ENCODE results near the gene CNPY4.

Gene CNPY4

GRCh38 chr7:100169147-100169850 lies 49.9 kb downstream of the CNPY4 start:
- H3K27me3 ChIP-seq (replicated peaks), result peaks cover 4% of the 10 kb centered on the region
- H3K4me3 ChIP-seq (ENCODE audit: low read depth, low read length), result no peak overlapping the region
- no peak for DNase-seq
- TF ChIP-seq CTCF (IDR thresholded peaks at IDR 0.05; ENCODE audit: low read depth, low read length, missing control alignments), result no peak
- in situ Hi-C loops (cut with HindIII; ENCODE audit: low pct_ligation_motif_present, low sequenced_read_pairs), result no loop called here
- H3K27ac ChIP-seq, result no peak overlapping the region
- no peaks in the 10 kb centered on the region for H3K36me3 ChIP-seq (replicated peaks)

DNA sequence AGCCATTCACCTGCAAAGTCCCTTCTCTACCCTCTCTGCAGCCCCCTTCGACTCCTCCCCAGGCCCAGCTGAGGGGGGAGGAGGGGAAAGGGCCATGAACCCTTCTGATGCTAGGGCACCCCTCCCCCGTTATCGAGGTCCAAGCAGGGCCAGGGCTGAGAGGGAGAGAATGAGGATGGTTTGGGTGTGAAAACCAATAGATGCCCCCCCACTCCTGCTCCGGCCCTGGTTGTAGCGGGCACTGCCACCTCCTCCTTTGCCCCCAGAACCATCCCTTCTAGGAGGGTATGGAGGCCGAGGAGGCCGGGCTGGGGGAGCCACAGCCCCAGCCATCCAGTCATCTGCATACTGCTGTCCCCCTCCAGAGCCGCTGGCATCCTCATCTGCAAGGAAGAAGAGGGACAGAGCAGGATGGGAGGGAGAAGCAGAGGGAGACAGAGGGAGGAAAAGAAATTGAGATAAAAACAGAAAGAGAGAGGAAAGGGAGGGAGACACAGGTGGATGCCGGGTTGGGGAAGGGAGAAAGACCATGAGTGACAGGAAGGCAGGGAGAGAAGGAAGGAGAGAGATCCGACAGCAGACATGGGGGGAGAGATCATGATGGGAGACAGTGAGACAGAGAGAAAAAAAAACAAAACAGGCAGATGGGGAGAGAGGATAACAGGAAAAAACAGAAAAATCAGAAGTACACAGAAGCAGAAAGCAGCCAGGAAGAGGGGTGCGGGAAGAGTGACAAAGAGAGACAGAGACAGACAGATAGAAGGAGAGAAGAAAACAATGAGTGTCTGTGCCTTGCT lies 50.9 kb downstream of the CNPY4 start:
- in situ Hi-C loops (cut with HindIII; ENCODE audit: low pct_ligation_motif_present, low sequenced_read_pairs), result no loop called here
- no peaks in the 10 kb centered on the region for H3K36me3 ChIP-seq (replicated peaks)
- no peak overlapping the region for H3K27ac ChIP-seq
- DNase-seq, result no peak
- TF ChIP-seq CTCF (IDR thresholded peaks at IDR 0.05; ENCODE audit: low read depth, low read length, missing control alignments), result no peak
- peaks cover 4% of the 10 kb centered on the region for H3K27me3 ChIP-seq (replicated peaks)
- no peak overlapping the region for H3K4me3 ChIP-seq (ENCODE audit: low read depth, low read length)

DNA sequence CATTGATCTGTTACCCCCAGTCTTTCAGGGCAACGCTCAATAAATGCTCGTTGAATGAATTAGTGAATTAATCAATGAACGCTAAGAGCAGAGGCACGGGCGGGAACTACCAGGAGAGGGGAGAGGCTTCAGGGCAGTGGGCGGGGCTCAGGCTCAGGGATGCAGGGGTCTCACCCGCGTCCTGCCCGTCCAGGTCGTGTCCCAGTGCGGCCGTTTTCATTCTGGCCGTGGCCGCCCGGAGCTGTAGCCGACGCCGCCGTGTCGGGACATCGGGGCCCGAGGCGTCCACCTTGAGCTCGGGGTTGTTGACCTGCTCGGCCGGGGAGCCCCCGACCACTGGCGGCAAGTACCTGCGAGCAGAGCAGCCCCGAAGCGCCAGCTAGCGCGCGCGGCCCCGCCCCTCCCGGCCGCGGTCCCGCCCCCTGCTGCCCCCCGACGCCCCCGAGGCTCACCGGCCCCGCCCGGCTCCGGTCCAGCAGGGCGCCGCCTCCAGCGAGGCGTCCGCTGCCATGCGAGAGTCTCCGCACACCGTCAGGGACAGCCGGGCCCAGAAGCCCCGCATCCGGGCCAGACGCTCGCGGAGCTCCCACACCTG lies 51.8 kb downstream of the CNPY4 start:
- TF ChIP-seq CTCF (IDR thresholded peaks at IDR 0.05; ENCODE audit: low read depth, low read length, missing control alignments), result no peak
- no peak for DNase-seq
- in situ Hi-C loops (cut with HindIII; ENCODE audit: low pct_ligation_motif_present, low sequenced_read_pairs), result no loop called here
- Histone ChIP-seq H3K27ac (no peak overlapping the region), H3K36me3 (replicated peaks) (no peaks in the 10 kb centered on the region), H3K4me3 (ENCODE audit: low read depth, low read length) (peak overlapping the region; percentile 36), H3K27me3 (replicated peaks) (peaks cover 4% of the 10 kb centered on the region)

DNA sequence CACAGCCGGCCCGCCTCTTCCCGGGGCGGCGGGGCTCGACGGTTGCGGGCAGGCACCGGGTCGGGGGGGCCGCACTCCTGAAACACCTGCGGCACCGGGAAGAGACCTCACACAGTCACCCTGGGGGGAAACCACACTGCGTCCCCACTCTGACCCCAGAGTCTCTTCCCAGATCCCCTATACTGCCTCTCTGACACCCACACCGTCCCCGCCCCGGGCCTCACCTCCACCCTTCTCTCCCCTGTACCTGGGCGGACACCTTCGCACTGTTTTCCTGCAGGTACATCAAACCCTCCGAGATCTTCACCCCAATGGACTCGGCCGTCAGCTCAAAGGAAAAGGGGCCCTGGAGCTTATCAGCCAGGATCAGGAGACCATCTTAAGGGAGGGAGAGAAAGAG lies 52.4 kb downstream of the CNPY4 start:
- H3K4me3 ChIP-seq (ENCODE audit: low read depth, low read length), result no peak overlapping the region
- in situ Hi-C loops (cut with HindIII; ENCODE audit: low pct_ligation_motif_present, low sequenced_read_pairs), result no loop called here

GRCh38 chr7:100173806-100174495 lies 54.5 kb downstream of the CNPY4 start:
- no peaks in the 10 kb centered on the region for H3K36me3 ChIP-seq (replicated peaks)
- in situ Hi-C loops (cut with HindIII; ENCODE audit: low pct_ligation_motif_present, low sequenced_read_pairs), result no loop called here
- no peak for TF ChIP-seq CTCF (IDR thresholded peaks at IDR 0.05; ENCODE audit: low read depth, low read length, missing control alignments)

More for the DNA sequence above, 52.4 kb downstream of the CNPY4 start:
- Histone ChIP-seq H3K36me3 (replicated peaks) (no peaks in the 10 kb centered on the region), H3K27ac (no peak overlapping the region), H3K27me3 (replicated peaks) (peaks cover 4% of the 10 kb centered on the region)
- TF ChIP-seq CTCF (IDR thresholded peaks at IDR 0.05; ENCODE audit: low read depth, low read length, missing control alignments), result no peak
- DNase-seq, result no peak

More at GRCh38 chr7:100173806-100174495, 54.5 kb downstream of the CNPY4 start:
- no peaks in the 10 kb centered on the region for H3K27me3 ChIP-seq (replicated peaks)
- no peak for DNase-seq
- H3K4me3 ChIP-seq (ENCODE audit: low read depth, low read length), result no peak overlapping the region
- no peak overlapping the region for H3K27ac ChIP-seq

All from brain microvascular endothelial cell (primary cell).